Skin epidermis (tissue), 12 donors: ENCODE results near the gene RBM47.

ENCODE experiments used
- H3K27ac ChIP-seq, 21 experiments: fragments of 200-600 bp; sonication (generic) in 11 of 21; one replicate each; pipeline ENCODE4 v1.5.0; 2020; ENCODE audit warnings: mild to moderate bottlenecking in 3 of 21, inconsistent platforms in 2 of 21, moderate library complexity in 2 of 21
- H3K4me3 ChIP-seq, 7 experiments: fragments of 200-600 bp; sonication (generic) in 2 of 7; one replicate each; pipeline ENCODE4 v1.5.0; 2020; ENCODE audit warnings: inconsistent platforms in 2 of 7, mild to moderate bottlenecking in 2 of 7, moderate library complexity in 1 of 7

Gene RBM47

DNA sequence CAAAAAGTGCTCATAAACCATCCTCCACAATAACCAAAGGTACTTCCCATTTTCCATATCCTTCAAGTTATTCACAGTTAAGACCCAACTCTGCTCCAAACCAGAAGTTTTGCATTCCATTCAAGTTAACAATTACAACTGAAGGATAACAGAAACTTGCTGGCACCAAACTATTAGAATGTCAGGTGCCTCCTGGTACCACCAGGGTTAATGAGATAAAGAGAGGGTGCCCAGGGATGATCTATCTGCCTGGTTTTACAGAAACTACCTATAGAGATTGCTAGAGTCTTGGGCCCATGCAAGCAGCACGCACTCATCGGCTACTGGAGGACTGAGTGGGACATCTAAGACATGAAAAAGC lies 114.6 kb downstream of the RBM47 start:
- Histone ChIP-seq H3K27ac (peak overlapping the region in 9 of 21 experiments; percentile 13 to 79 (median 59)), H3K4me3 (peak overlapping the region in 1 of 7 experiments; percentile 26)

DNA sequence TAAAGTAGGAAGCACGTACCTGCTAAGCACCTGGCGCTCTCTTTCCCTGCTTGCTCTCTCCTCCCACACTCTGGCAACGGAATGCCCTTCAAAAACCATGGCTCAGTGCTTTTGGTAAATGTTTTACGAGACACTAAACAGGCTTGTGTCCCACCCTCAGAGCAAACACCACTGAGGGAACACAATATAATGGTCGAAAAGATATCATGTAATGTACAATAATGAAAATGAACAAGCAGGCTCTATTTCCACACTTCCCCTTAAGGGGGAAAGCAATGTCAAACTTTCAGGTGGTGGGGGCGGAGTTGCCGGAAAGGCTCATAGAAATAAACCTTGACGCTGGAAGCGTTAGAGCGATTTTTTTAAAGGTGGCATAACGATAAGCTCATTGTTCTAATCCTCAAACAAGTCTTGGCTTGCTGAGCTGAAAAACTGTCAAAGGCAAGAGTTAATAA lies 115.1 kb downstream of the RBM47 start:
- H3K4me3 ChIP-seq = peak overlapping the region in 1 of 7 experiments; percentile 26
- peak overlapping the region in 8 of 21 experiments; percentile 26 to 79 (median 61) for H3K27ac ChIP-seq

DNA sequence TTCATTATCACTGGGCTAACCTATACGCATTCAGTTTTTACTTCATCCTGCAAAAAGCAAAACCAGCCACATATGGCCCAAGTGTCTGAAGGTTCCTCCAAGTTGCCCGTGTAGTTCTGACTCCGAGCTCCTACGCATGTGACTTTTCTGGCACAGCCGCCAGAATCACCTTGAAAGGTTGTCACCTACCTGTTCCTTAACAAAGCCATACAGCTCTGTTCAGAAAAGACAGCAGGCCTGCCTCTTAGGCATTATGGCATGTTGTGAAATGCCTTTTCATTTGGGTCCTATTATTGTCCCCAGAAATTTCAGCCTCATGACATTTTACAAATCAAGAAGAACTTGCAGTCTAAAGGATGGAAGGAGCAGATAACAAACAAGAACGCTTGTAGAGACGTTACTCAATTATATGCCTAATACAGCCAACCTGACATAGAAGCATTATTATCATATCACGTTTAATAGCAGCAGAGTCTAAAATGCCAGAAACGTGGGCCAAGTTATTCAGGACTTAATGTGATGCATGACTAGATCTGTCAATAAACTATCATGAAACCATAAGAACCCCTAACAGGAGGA lies 118.5 kb downstream of the RBM47 start:
- no peak overlapping the region for H3K4me3 ChIP-seq

DNA sequence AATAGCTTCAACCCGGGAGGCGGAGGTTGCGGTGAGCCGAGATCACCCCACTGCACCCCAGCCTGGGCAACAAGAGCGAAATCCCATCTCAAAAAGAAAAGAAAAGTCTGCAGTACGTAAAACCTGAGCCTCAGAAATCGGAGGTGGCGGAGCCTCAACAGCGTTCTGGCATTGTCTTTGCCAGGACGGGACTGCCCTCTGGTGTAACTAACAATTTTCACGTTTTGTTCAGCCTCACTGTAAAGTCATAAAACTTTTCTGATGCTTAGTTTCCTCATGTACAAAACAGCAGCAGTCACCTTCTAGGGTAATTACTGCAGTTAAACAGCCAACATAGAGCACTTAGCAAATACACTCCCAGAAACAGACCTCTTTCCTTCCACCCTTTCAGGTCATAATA lies 121.7 kb downstream of the RBM47 start:
- Histone ChIP-seq H3K4me3 (no peak overlapping the region), H3K27ac (no peak overlapping the region)

More for the DNA sequence above, 118.5 kb downstream of the RBM47 start:
- H3K27ac ChIP-seq = peak overlapping the region in 1 of 21 experiments; percentile 7

DNA sequence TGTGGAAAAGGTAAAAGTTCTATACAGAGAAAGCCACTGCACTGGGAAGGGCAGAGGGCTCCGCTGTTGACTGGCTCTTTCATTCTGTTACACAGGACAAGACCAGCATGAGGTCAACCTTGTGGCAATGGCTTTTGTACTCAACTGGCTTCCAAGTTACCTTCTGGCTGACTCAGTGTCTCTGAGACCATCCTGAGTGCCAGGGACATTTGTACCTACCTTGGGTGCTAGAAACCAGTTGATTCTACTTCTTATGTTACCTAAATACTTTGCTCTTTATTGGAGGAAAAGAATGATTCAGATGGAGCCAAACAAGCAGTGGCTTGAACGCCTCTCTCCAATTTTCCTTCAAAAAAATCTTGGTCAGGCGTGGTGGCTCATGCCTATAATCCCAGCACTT lies 123.2 kb downstream of the RBM47 start:
- H3K27ac ChIP-seq = peak overlapping the region in 1 of 21 experiments; percentile 46

DNA sequence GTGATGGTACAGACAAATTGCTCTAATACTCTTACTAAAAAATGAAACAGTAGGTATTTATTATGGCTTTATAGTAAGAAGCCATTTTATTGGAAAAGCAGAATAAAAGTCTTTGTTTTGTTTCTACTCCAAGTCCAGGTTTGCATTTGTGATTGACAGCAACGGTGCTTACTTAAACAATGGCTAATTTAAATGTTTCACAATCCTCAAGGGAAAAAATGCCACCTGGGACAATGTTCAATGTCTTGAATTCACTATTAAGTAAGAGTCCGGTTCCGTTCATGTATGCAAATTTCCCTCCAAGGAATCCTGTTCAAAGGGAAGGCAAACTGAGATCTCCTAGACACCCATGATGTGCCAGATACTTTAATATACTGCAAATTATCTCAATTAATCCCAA lies 123.6 kb downstream of the RBM47 start:
- H3K27ac ChIP-seq = peak overlapping the region in 1 of 21 experiments; percentile 46

More for the DNA sequence above, 123.2 kb downstream of the RBM47 start:
- H3K4me3 ChIP-seq = no peak overlapping the region

DNA sequence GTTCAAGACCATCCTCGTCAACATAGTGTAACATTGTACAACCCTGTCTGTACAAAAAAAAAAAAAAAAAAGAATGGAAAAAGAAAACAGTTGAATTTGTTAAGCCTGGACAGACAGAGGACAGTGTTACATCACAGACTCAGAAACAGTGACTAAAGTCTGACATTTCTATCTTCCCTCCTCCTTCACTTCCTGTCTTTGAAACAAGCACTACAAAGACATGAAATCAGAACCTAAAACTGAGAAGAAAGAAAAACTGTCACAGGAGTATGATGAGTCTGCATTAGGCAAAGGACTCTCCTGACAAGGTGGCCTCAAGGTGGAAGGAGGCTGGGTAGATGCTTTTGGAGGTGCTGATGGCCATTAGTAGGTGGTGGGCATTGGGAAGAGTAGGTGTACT lies 126.7 kb downstream of the RBM47 start:
- Histone ChIP-seq H3K27ac (no peak overlapping the region), H3K4me3 (no peak overlapping the region)

More for the DNA sequence above, 123.6 kb downstream of the RBM47 start:
- H3K4me3 ChIP-seq = no peak overlapping the region

DNA sequence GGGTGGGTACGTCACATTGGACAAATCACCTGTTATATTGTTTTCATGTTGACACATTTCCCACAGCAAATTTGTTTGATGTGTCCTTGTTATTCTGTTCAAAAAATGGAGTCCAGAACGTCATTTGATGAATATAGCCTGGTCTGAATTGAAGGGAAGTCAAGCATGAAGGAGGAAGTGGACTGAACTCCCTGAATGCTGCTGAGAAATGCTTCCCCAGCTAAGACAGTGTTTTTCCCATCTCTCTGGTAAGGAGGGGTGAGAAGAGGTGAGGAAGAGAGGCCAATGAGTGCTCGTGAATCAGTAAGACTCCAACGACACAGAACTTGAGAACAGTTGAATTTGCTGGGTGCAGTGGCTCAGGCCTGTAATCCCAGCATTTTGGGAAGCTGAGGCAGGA lies 127.4 kb downstream of the RBM47 start:
- no peak overlapping the region for H3K4me3 ChIP-seq
- H3K27ac ChIP-seq = no peak overlapping the region

DNA sequence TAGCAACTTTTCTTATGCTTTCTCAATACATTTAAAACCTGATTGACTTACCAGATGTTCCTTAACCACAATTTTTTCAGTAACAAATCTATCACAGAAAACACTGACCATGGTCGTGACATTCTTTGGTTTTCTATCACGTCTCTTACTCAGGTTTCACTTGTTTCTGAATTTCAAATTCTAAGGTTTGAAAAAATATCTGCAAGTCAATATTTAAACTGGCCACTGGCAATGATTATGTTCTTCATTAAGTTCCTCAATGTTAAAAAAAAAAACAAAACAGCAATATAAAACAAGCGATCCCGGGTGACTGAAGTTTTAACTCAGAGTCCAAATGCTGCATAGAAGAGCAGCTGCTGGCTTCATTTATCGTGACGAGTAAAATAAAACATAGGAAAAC lies 128.9 kb downstream of the RBM47 start:
- Histone ChIP-seq H3K27ac (no peak overlapping the region), H3K4me3 (no peak overlapping the region)

DNA sequence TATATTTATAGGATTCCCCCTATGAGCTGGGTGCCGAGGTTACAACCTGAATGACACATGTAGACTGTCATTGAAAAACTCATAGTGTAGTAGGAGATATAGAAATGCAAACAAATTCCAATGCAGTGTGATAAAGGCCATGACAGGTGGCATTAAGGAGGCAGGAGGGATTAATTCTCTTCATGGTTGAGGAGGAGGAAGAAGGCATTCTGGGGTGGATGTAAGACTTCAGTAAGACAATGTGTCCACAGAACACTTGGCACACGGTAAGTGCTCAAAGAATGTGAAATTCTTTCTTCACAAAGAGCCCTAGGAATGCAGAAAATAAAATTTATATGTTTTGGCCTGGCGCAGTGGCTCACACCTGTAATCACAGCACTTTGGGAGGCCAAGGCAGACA lies 136.5 kb downstream of the RBM47 start:
- H3K4me3 ChIP-seq = no peak overlapping the region
- H3K27ac ChIP-seq = no peak overlapping the region

DNA sequence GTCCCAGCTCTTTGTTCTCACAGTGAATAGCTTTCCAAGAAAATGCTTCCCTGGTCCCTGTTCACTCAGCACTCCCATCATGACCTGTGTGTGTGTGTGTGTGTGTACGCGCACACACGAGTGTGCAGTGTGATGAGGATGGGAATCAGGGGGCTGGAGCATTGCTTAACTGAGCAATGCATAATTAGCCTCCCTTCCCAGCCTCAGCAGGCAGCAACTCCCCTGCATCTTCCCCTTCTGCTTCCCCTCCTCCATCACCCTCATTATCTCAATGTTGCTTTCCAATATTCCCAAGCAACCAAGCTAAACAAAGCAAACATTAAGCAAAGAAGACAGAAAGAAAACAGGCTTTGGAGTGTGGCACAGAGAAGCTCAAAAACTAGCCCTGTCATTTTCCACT lies 137.0 kb downstream of the RBM47 start:
- Histone ChIP-seq H3K27ac (no peak overlapping the region), H3K4me3 (no peak overlapping the region)

DNA sequence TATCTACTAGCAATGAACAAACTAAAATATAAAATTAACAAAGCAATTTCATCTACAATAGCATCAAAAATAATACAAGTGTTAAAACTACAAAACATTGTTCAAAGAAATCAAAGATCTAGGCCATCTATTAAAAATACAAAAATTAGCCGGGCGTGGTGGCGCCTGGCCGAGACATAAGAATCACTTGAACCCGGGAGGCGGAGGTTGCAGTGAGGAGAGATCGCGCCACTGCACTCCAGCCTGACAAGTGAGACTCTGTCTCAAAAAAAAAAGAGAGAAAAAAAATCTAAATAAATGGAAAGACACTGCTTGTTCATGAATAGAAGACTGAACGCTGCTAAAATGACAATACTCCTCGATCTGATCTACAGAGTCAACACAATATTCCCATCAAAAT lies 139.2 kb downstream of the RBM47 start:
- H3K4me3 ChIP-seq = no peak overlapping the region
- H3K27ac ChIP-seq = no peak overlapping the region

DNA sequence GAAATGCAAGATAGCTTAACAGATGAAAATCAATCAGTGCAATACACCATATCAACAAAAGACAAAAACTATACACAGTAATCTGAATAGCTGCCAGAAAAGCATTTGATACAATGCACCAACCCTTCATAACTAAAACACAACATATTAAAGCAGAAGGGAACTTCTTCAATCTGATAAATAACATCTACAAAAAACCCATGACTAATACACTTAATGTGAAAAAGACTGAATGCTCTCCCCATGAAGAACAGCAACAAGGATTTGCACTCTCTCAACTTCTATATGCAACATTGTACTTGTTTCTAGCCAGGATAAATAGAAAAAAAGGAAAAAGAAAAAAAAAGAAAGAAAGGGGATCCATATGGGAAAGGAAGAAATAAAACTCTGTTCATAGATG lies 139.7 kb downstream of the RBM47 start:
- H3K27ac ChIP-seq = no peak overlapping the region
- no peak overlapping the region for H3K4me3 ChIP-seq

DNA sequence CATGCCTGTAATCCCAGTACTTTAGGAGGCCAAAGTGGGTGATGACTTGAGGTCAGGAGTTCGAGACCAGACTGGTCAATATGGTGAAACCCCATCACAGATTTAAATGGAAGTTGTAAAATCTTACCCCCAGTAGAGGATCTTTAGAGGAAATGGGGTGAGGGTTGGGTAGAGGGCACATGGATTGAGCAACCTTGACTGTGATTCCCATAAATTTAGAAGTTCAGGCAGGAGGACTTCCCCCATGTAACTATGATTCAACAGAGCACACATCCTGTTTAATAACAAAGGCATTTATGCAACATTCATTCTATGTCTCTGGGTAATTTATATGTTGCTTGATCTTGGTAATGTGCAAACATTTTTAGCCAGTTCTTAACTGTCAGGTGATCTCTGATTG lies 143.1 kb downstream of the RBM47 start:
- H3K27ac ChIP-seq = no peak overlapping the region

DNA sequence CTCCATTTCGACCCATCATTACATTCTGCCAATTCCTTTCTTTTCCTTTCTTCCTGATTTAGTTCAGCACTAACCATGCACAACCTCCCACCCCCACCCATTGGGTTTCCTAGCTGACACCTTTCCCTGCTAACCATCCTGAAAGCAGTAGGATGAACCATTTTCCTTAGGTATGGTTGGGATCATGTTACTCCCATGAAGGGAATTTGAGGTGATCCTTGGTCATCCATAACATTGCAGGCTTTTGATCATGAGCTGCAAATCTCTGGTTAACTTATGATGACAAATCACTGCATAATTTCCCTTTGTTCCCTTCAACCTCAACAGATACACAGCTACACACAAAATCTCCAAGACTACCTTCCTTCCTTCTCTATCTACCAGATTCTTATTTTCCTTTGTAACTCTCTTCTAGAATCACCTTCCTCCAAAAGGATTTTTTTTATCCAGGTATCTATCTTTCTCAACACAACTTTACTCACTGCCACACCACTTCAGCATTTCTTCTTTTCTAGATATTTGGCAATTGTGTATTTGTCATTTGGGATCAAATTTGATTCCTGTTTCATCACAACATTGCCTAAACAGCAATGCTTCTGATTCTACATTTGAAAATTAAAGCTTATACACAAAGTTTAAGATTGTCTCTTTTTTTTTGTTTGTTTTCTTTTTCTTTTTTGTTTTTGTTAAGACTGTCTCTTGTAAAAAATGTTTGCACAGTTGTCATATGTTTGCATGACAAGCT lies 145.1 kb downstream of the RBM47 start:
- Histone ChIP-seq H3K27ac (no peak overlapping the region), H3K4me3 (no peak overlapping the region)

More for the DNA sequence above, 143.1 kb downstream of the RBM47 start:
- no peak overlapping the region for H3K4me3 ChIP-seq

DNA sequence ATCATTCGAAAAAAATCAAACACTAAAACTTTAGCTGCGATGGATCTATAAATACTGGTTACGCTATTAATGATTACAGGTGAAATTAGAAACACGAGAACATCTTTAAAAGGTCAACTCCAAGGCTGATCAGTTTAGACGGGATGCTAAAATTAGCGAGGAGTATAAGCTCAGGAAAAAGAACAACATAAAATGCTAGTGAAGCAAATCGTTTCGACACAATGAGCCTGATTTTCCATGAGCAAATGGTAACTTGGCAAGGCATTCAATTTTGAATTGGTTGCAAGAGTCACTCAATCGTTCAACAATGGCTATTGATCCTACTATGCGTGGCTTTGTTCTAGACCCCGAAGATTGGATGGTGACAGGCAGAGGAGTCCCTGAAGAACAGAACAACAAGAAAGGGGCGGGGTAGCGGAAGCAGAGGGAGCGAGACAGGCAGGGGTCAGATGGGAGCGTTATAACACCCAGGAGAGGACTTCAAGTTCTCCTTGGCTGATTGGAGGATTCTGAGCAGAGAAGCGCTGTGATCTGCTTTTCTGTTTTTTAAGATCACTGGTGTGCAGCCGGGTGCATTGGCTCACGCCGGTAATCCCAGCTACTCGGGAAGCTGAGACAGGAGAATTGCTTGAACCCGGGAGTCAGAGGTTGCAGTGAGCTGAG lies 146.5 kb downstream of the RBM47 start:
- Histone ChIP-seq H3K27ac (no peak overlapping the region), H3K4me3 (no peak overlapping the region)

DNA sequence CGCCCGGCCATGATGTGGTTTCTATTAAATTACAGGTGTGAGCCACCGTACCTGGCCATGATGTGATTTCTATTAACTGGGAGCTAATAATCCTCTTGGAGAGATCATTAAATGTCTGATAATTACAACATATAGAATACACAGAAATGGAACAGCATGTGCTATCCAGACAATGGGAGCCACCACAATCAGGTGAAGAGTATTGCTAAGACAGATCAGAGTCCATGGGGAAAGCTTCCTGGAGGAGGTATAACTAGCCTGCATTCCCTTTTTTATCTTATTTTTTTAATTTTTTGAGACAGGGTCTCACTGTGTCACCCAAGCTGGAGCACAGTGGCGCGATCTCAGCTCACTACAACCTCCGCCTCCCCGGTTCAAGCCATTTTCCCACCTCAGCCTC lies 147.7 kb downstream of the RBM47 start:
- H3K27ac ChIP-seq = no peak overlapping the region
- no peak overlapping the region for H3K4me3 ChIP-seq

DNA sequence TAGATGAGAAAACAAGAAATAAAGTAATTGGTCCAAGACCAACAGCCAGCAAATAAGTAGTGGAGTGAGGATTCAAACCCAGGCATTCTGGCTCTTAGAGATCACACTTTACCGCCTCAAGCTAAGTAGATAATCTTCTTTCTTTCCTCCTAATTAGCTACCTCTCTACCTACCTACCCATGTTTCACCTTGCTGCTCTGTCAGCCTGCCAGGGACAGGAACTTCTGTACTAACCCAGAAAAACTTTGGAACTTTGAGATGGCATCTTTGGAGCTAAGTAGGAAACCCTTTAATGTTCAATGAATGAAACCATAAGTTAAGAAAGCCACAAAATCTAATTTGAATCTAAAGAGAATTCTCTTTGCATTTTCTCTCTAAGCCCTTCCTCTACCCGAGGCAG lies 149.4 kb downstream of the RBM47 start:
- H3K4me3 ChIP-seq = no peak overlapping the region
- H3K27ac ChIP-seq = no peak overlapping the region

DNA sequence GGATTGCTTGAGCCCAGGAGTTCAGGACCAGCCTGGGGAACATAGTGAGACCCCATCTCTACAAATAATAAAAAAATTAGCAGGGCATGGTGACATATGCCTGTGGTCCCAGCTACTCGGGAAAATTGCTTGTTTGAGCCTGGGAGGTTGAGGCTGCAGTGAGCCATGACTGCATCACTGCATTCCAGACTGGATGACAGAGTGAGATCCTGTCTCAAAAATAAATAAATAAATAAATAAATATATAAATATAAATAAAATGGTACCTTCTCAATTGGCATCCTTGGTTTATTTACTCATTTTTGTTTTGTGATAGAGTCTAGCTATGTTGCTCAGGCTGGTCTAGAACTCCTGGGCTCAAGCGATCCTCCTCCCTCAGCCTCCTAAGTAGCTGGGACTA lies 150.3 kb downstream of the RBM47 start:
- no peak overlapping the region for H3K27ac ChIP-seq
- H3K4me3 ChIP-seq = no peak overlapping the region

DNA sequence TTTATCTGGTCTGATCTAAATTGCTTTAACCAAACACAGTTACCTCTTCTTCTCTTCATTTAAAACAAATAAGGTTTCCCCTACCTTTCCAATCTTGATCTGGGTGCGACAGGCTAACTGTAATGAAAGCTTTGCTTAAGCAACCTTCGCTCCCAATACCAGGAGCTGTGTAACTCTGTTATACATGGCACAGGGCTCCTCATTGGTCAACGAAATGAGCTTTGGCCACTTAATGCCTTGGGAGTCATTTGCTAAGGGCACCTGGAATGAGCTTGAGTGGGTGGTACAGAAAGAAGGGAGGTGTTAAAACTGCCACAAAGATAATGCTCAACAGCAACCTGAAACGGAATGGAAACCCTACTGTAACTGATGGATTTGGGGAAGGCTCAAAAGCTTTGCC lies 154.1 kb downstream of the RBM47 start:
- Histone ChIP-seq H3K27ac (no peak overlapping the region), H3K4me3 (no peak overlapping the region)
